WTC11 (cell line): ENCODE results near the gene ZBTB11. TPM values are rescaled to one million over a fixed set of nuclear protein-coding genes. Genes with fewer than 3 reads are reported as not detected.

Experiments
- ATF1 ChIP-seq: sonication (generic); formaldehyde crosslinking; IDR thresholded peaks from 2 replicates; pipeline ENCODE4 v1.8.1; 2023; ENCODE audit warnings: mild to moderate bottlenecking, moderate library complexity, missing genetic modification reagents
- CREB1 ChIP-seq: sonication (generic); formaldehyde crosslinking; IDR thresholded peaks from 2 replicates; pipeline ENCODE4 v1.8.0; 2023; ENCODE audit warnings: mild to moderate bottlenecking, missing genetic modification reagents
- EMX1 ChIP-seq: fragments of 250-450 bp; sonication (Bioruptor Pico); IDR thresholded peaks from 2 replicates; pipeline ENCODE4 v1.8.0; 2021; ENCODE audit warnings: mild to moderate bottlenecking
- ESRRA ChIP-seq: sonication (generic); formaldehyde crosslinking; IDR thresholded peaks from 2 replicates; pipeline ENCODE4 v1.8.1; 2022; ENCODE audit warnings: mild to moderate bottlenecking, missing genetic modification reagents, borderline replicate concordance
- ETV6 ChIP-seq: sonication (generic); formaldehyde crosslinking; IDR thresholded peaks from 2 replicates; pipeline ENCODE4 v1.8.1; 2022; ENCODE audit warnings: mild to moderate bottlenecking, missing genetic modification reagents
- GRHL2 ChIP-seq: fragments of 250-450 bp; sonication (Bioruptor Pico); IDR thresholded peaks from 2 replicates; pipeline ENCODE4 v1.8.0; 2022; ENCODE audit warnings: mild to moderate bottlenecking, moderate library complexity; ENCODE audit not compliant: insufficient replicate concordance, severe bottlenecking
- JUN ChIP-seq: sonication (generic); formaldehyde crosslinking; IDR thresholded peaks from 2 replicates; pipeline ENCODE4 v1.8.0; 2023; ENCODE audit warnings: mild to moderate bottlenecking, missing genetic modification reagents
- NFYB ChIP-seq: sonication (generic); formaldehyde crosslinking; conservative IDR thresholded peaks from 2 replicates; pipeline ENCODE4 v1.8.0; 2022; ENCODE audit warnings: low read depth, missing genetic modification reagents
- NR3C1 ChIP-seq: sonication (generic); formaldehyde crosslinking; conservative IDR thresholded peaks from 2 replicates; pipeline ENCODE4 v1.8.1; 2023; ENCODE audit warnings: low read depth, mild to moderate bottlenecking, missing genetic modification reagents
- SMAD3 ChIP-seq: sonication (generic); formaldehyde crosslinking; IDR thresholded peaks from 2 replicates; pipeline ENCODE4 v1.8.0; 2022; ENCODE audit warnings: missing genetic modification reagents, mild to moderate bottlenecking, borderline replicate concordance
- SMAD4 ChIP-seq: sonication (generic); formaldehyde crosslinking; IDR thresholded peaks from 2 replicates; pipeline ENCODE4 v1.8.0; 2022; ENCODE audit warnings: mild to moderate bottlenecking, missing genetic modification reagents
- TEAD1 ChIP-seq: sonication (generic); formaldehyde crosslinking; IDR thresholded peaks from 2 replicates; pipeline ENCODE4 v1.8.0; 2022; ENCODE audit warnings: mild to moderate bottlenecking, missing genetic modification reagents
- TEAD4 ChIP-seq: sonication (generic); formaldehyde crosslinking; IDR thresholded peaks from 2 replicates; pipeline ENCODE4 v1.8.0; 2022; ENCODE audit warnings: mild to moderate bottlenecking, missing genetic modification reagents
- ZNF121 ChIP-seq: sonication (generic); formaldehyde crosslinking; IDR thresholded peaks from 2 replicates; pipeline ENCODE4 v1.8.0; 2023; ENCODE audit warnings: missing genetic modification reagents
- ZNF232 ChIP-seq: sonication (generic); formaldehyde crosslinking; IDR thresholded peaks from 2 replicates; pipeline ENCODE4 v1.8.0; 2022; ENCODE audit warnings: mild to moderate bottlenecking, missing genetic modification reagents
- ZNF416 ChIP-seq: fragments of 250-450 bp; sonication (Bioruptor Pico); IDR thresholded peaks from 2 replicates; pipeline ENCODE4 v1.9.0; 2021; ENCODE audit warnings: mild to moderate bottlenecking, inconsistent platforms
- total RNA-seq: library from RNA; stranded (reverse); gene quantifications from 3 replicates; pipeline ENCODE4 v1.2.3, GENCODE V29; 2021
- TF ChIP-seq, protein P1 (sequence below): sonication (generic); formaldehyde crosslinking; IDR thresholded peaks from 2 replicates; pipeline ENCODE4 v1.8.1; 2023; ENCODE audit warnings: mild to moderate bottlenecking, missing genetic modification reagents, borderline replicate concordance
- TF ChIP-seq, protein P2 (sequence below): fragments of 250-450 bp; sonication (Bioruptor Pico); conservative IDR thresholded peaks from 2 replicates; pipeline ENCODE4 v1.9.0; 2021; ENCODE audit warnings: mild to moderate bottlenecking
- TF ChIP-seq, protein P3 (sequence below): fragments of 250-450 bp; sonication (Bioruptor Pico); IDR thresholded peaks from 2 replicates; pipeline ENCODE4 v1.8.0; 2021; ENCODE audit warnings: mild to moderate bottlenecking
- TF ChIP-seq, protein P4 (sequence below): sonication (generic); formaldehyde crosslinking; IDR thresholded peaks from 2 replicates; pipeline ENCODE4 v1.8.1; 2022; ENCODE audit warnings: mild to moderate bottlenecking, moderate library complexity, missing genetic modification reagents
- TF ChIP-seq, protein P5 (sequence below): fragments of 200-600 bp; IDR thresholded peaks from 2 replicates; pipeline ENCODE4 v1.8.0; 2022; ENCODE audit warnings: antibody characterized with exemption
- TF ChIP-seq, protein P6 (sequence below): fragments of 250-450 bp; sonication (Bioruptor Pico); IDR thresholded peaks from 2 replicates; pipeline ENCODE4 v1.9.0; 2021; ENCODE audit warnings: mild to moderate bottlenecking
- TF ChIP-seq, protein P7 (sequence below): sonication (generic); formaldehyde crosslinking; IDR thresholded peaks from 2 replicates; pipeline ENCODE4 v1.8.1; 2022; ENCODE audit warnings: mild to moderate bottlenecking, missing genetic modification reagents, moderate library complexity, borderline replicate concordance
- TF ChIP-seq, protein P8 (sequence below): sonication (generic); formaldehyde crosslinking; IDR thresholded peaks from 2 replicates; pipeline ENCODE4 v1.8.1; 2022; ENCODE audit warnings: low read depth, mild to moderate bottlenecking, moderate library complexity, missing genetic modification reagents, borderline replicate concordance

Gene ZBTB11
- total RNA-seq, 1 experiment from 2014 or later, result 13.5 TPM

DNA sequence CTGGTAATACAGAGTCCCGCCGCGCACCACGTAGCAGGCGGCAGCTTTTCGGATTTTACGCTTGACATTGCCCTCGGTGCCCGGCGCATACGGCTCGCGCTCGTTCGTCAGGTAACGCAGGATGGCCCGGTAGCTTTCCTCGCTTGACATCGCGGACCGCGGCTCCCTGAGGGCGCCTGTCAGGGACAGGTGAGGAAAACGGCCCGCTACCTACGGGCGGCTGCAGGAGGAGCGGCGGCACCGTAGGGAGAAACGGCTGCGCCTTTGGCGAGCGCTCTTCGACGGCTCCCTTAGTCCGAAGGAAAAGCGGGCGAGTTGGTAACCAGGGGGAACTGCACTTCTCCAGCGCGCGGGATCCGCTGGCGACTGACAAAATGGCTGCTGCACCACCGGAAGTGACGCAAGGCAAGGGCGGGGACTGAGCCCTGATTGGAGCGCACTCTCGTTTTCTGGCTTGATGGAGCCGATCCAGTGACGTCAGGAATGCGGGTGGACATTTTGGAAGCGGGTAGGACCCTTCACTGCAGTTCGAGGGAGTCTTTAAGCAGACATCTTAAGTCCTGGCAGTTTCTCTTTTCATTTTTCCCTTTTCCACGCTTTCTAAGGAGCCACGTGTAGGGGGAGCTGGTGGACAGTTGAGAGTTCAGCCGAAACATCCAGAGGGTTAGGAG lies at the start of gene ZBTB11 (continued):
- TF ChIP-seq, protein P1, sequence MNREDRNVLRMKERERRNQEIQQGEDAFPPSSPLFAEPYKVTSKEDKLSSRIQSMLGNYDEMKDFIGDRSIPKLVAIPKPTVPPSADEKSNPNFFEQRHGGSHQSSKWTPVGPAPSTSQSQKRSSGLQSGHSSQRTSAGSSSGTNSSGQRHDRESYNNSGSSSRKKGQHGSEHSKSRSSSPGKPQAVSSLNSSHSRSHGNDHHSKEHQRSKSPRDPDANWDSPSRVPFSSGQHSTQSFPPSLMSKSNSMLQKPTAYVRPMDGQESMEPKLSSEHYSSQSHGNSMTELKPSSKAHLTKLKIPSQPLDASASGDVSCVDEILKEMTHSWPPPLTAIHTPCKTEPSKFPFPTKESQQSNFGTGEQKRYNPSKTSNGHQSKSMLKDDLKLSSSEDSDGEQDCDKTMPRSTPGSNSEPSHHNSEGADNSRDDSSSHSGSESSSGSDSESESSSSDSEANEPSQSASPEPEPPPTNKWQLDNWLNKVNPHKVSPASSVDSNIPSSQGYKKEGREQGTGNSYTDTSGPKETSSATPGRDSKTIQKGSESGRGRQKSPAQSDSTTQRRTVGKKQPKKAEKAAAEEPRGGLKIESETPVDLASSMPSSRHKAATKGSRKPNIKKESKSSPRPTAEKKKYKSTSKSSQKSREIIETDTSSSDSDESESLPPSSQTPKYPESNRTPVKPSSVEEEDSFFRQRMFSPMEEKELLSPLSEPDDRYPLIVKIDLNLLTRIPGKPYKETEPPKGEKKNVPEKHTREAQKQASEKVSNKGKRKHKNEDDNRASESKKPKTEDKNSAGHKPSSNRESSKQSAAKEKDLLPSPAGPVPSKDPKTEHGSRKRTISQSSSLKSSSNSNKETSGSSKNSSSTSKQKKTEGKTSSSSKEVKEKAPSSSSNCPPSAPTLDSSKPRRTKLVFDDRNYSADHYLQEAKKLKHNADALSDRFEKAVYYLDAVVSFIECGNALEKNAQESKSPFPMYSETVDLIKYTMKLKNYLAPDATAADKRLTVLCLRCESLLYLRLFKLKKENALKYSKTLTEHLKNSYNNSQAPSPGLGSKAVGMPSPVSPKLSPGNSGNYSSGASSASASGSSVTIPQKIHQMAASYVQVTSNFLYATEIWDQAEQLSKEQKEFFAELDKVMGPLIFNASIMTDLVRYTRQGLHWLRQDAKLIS (CRISPR knock-in tag), result no peak
- TF ChIP-seq EMX1 (CRISPR knock-in tag) (no peak), ZNF232 (CRISPR knock-in tag) (peak; percentile 53; the same call in 1 of the 2 replicates), GRHL2 (CRISPR knock-in tag) (no peak), NFYB (peak; percentile 84), ZNF416 (CRISPR knock-in tag) (no peak), SMAD4 (0 out of 2 replicates have a peak, but pooled peaks have one; percentile 22), ETV6 (peak; percentile 30; the same call in 1 of the 2 replicates), ESRRA (CRISPR knock-in tag) (peak; percentile 76; the same call in 1 of the 2 replicates), NR3C1 (no peak), ATF1 (no peak), JUN (CRISPR knock-in tag) (no peak), SMAD3 (CRISPR knock-in tag) (no peak), CREB1 (CRISPR knock-in tag) (peak; percentile 3; the same call in 1 of the 2 replicates), TEAD1 (peak; percentile 92), TEAD4 (CRISPR knock-in tag) (no peak), ZNF121 (CRISPR knock-in tag) (no peak)
- TF ChIP-seq, protein P2, sequence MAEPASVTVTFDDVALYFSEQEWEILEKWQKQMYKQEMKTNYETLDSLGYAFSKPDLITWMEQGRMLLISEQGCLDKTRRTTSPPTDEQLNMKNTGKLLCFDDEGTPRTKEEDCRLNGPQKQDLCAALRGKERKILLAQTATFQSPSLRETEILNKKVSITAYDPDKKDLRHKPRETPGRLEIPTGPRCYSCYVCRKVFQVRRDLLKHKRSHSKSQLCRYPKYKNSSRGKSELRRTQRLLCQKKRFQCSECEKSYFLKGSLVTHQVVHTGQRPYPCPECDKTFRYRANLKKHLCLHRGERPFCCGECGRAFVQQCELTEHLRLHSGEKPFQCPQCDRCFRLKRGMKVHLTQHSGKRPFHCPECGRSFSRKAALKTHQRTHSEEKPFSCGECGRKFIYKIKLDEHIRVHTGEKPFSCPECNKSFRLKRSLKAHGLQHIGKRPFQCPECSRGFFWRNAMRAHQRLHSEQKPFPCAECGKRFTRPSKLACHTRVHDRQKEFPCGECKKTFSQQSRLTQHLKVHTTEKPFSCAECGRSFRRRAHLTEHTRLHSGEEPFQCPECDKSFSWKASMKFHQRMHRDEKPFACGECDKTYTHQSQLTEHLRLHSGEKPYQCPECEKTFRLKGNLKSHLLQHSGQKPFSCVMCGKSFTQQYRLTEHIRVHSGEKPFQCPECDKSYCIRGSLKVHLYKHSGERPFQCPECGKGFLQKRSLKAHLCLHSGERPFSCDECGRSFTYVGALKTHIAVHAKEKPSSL, result no peak
- TF ChIP-seq, protein P3, sequence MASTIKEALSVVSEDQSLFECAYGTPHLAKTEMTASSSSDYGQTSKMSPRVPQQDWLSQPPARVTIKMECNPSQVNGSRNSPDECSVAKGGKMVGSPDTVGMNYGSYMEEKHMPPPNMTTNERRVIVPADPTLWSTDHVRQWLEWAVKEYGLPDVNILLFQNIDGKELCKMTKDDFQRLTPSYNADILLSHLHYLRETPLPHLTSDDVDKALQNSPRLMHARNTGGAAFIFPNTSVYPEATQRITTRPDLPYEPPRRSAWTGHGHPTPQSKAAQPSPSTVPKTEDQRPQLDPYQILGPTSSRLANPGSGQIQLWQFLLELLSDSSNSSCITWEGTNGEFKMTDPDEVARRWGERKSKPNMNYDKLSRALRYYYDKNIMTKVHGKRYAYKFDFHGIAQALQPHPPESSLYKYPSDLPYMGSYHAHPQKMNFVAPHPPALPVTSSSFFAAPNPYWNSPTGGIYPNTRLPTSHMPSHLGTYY (CRISPR knock-in tag), result no peak
- TF ChIP-seq, protein P4, sequence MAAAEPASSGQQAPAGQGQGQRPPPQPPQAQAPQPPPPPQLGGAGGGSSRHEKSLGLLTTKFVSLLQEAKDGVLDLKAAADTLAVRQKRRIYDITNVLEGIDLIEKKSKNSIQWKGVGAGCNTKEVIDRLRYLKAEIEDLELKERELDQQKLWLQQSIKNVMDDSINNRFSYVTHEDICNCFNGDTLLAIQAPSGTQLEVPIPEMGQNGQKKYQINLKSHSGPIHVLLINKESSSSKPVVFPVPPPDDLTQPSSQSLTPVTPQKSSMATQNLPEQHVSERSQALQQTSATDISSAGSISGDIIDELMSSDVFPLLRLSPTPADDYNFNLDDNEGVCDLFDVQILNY, result 0 out of 2 replicates have a peak, but pooled peaks have one; percentile 22
- TF ChIP-seq, protein P5, sequence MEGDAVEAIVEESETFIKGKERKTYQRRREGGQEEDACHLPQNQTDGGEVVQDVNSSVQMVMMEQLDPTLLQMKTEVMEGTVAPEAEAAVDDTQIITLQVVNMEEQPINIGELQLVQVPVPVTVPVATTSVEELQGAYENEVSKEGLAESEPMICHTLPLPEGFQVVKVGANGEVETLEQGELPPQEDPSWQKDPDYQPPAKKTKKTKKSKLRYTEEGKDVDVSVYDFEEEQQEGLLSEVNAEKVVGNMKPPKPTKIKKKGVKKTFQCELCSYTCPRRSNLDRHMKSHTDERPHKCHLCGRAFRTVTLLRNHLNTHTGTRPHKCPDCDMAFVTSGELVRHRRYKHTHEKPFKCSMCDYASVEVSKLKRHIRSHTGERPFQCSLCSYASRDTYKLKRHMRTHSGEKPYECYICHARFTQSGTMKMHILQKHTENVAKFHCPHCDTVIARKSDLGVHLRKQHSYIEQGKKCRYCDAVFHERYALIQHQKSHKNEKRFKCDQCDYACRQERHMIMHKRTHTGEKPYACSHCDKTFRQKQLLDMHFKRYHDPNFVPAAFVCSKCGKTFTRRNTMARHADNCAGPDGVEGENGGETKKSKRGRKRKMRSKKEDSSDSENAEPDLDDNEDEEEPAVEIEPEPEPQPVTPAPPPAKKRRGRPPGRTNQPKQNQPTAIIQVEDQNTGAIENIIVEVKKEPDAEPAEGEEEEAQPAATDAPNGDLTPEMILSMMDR, result no peak
- TF ChIP-seq, protein P6, sequence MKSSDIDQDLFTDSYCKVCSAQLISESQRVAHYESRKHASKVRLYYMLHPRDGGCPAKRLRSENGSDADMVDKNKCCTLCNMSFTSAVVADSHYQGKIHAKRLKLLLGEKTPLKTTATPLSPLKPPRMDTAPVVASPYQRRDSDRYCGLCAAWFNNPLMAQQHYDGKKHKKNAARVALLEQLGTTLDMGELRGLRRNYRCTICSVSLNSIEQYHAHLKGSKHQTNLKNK (CRISPR knock-in tag), result no peak
- TF ChIP-seq, protein P7, sequence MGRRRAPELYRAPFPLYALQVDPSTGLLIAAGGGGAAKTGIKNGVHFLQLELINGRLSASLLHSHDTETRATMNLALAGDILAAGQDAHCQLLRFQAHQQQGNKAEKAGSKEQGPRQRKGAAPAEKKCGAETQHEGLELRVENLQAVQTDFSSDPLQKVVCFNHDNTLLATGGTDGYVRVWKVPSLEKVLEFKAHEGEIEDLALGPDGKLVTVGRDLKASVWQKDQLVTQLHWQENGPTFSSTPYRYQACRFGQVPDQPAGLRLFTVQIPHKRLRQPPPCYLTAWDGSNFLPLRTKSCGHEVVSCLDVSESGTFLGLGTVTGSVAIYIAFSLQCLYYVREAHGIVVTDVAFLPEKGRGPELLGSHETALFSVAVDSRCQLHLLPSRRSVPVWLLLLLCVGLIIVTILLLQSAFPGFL (CRISPR knock-in tag), result no peak
- TF ChIP-seq, protein P8, sequence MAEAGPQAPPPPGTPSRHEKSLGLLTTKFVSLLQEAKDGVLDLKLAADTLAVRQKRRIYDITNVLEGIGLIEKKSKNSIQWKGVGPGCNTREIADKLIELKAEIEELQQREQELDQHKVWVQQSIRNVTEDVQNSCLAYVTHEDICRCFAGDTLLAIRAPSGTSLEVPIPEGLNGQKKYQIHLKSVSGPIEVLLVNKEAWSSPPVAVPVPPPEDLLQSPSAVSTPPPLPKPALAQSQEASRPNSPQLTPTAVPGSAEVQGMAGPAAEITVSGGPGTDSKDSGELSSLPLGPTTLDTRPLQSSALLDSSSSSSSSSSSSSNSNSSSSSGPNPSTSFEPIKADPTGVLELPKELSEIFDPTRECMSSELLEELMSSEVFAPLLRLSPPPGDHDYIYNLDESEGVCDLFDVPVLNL (CRISPR knock-in tag), result peak; percentile 75; the same call in 1 of the 2 replicates
